SK-MEL-5 (cell line): ENCODE results near the gene HSBP1. TPM values are rescaled to one million over a fixed set of nuclear protein-coding genes. Genes with fewer than 3 reads are reported as not detected.

ENCODE experiments used
- DNase-seq: peaks from one replicate; pipeline ENCODE4 v3.0.0-alpha.2; 2016; ENCODE audit warnings: low read depth, low spot score
- in situ Hi-C: cut with HindIII; loops from 2 replicates; pipeline ENCODE4 v1.10.0; 2016; ENCODE audit warnings: low sequenced_read_pairs, high pct_unique_total_duplicates, low pct_unique_long_range_greater_than_20kb
- polyA plus RNA-seq, 2 experiments: library from polyadenylated mRNA; depleted of rRNA; stranded (reverse); fragments of >200 nt; gene quantifications; 2 replicates each; pipeline ENCODE4 v1.2.3, GENCODE V29; 2015
- total RNA-seq: library from RNA; depleted of rRNA; stranded (reverse); fragments of >200 nt; shearing (Covaris generic); gene quantifications from 2 replicates; pipeline ENCODE4 v1.2.3, GENCODE V29; 2014; rRNA removed

The HSBP1 gene
- total RNA-seq, result 223 and 240 TPM in 2 replicates
- polyA plus RNA-seq (2015; cell fraction: cytosol; rRNA removed), result 70.0 and 78.9 TPM in 2 replicates
- 26.0 and 36.2 TPM in 2 replicates for polyA plus RNA-seq (2015; cell fraction: nucleus; rRNA removed)

- in situ Hi-C loops, result no loop called here
Observed at GRCh38 chr16:83807710-83808572, at the start of gene HSBP1. Gene HSBP1, plus strand, starts transcription at chr16:83807978. Its CDS starts 99 bp downstream, at chr16:83808077.

GRCh38 chr16:83762141-83762991 lies 45.4 kb upstream of the HSBP1 start:
- peak; percentile 92 for DNase-seq
- in situ Hi-C loops, result no loop called here

More at GRCh38 chr16:83807710-83808572, at the start of gene HSBP1:
- peak; percentile 93 for DNase-seq

GRCh38 chr16:83762992-83763358 lies 44.8 kb upstream of the HSBP1 start:
- in situ Hi-C loops, result no loop called here
- no peak for DNase-seq

GRCh38 chr16:83768986-83769385 lies 38.8 kb upstream of the HSBP1 start:
- in situ Hi-C loops, result no loop called here

GRCh38 chr16:83769397-83770008 lies 38.3 kb upstream of the HSBP1 start:
- in situ Hi-C loops, result no loop called here
- no peak for DNase-seq

More at GRCh38 chr16:83768986-83769385, 38.8 kb upstream of the HSBP1 start:
- DNase-seq, result no peak

- in situ Hi-C loops, result no loop called here
- DNase-seq, result no peak
Observed at GRCh38 chr16:83771306-83771942, 36.4 kb upstream of the HSBP1 start.

DNA sequence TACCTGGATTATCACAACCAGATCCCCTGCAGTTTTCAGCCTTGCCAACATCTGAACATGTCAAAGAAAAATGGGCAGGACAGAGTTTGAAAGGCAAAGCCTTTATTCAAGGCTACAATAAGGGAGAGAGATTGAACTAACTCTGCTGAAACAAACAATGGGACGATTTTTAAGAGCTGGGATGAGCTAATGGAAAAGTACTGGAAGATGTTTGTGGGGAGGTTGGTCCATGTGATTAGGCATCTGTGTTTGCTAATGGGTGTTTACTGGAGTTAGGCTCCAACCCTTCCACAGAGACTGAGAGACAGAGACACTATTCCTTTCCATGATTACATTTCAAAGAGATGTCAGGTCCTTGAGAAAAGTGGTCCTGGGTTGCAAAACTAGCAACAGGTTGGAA lies 35.0 kb upstream of the HSBP1 start:
- in situ Hi-C loops, result no loop called here

DNA sequence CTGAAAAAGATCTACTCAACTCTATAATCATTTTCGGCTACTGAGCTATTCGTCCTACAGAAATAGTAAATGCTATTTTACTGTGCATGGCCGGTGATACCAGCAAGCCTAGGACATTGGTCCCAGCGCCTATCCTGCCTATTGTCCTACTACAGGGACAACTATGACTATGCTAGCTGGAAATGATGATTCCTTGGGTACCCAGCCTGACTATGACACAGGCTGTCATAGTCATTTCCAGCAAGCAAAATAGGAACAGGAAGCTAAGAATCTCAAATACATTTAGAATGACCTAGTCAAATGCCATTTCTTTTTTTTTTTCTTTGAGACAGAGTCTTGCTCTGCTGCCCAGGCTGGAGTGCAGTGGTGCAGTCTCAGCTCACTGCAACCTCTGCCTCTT lies 33.7 kb upstream of the HSBP1 start:
- DNase-seq, result no peak
- in situ Hi-C loops, result no loop called here

More for the DNA sequence above, 35.0 kb upstream of the HSBP1 start:
- no peak for DNase-seq

- in situ Hi-C loops, result no loop called here
- DNase-seq, result no peak
Observed at GRCh38 chr16:83776944-83777343, 30.8 kb upstream of the HSBP1 start.

DNA sequence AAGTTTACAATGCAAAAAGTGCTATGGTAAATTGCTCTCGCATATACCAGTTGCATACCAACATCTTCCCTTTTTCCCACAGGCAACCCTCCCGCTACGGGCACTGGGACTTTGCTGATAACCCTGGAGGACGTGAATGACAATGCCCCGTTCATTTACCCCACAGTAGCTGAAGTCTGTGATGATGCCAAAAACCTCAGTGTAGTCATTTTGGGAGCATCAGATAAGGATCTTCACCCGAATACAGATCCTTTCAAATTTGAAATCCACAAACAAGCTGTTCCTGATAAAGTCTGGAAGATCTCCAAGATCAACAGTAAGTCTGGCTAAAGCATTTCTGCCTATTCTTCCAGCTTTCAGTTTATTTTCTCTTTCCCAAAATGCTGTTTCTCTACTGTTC lies 27.9 kb upstream of the HSBP1 start:
- in situ Hi-C loops, result no loop called here
- DNase-seq, result peak; percentile 35

DNA sequence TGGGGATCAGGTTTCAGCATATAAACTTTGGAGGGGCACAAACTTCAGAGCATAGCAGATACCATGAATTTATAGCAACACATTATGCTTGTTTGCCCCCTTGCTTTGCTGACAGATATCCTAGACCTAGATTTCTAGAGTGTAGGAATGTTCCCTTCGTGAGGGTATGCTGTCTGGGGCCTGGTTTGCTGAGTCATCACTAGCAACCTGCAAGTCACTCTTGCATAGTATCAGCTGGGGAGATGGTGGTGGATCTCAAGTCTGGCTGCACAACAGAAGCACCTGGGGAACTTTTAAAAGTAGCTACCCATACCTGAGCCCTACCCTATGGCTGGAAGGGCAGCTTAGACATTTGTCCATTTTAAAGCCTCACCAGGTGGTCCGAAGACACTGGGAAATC lies 22.3 kb upstream of the HSBP1 start:
- no peak for DNase-seq
- in situ Hi-C loops, result no loop called here

DNA sequence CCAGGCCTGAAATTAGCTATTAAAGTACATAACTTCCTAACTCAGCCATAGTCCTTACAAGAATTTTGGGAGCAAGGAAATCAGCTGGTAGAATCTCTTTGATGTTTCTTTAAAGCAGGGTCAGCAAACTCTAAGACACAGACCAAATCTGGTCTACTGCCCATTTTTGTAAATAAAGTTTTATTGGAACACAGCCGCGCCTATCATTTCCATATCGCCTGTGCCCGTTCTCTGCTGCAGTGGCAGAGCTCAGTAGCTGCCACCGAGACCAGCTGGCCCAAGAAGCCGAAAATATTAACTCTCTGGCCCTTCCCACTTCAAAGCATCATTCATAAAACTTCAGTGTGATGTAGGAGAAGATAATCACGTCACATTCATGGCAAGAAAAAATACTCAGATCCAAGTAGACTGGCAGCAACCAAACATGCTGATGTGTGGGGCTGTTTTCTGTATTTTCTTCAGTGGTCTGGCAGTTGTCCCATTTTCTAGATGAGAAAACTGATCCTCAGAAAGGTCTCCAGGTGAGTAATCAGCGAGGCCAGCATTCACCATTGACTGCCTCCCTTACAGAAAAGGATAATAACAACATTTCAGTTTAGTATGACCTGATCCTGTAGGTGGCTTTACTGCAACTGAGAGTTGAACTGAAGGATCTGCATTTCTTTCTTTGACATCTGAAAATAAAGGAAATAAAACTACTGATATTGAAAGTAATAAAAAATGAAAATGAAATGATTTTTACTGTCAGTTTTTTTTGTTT lies 18.0 kb upstream of the HSBP1 start:
- no peak for DNase-seq
- in situ Hi-C loops, result no loop called here

- DNase-seq, result no peak
- in situ Hi-C loops, result no loop called here
Observed at GRCh38 chr16:83791916-83792315, 15.9 kb upstream of the HSBP1 start.

DNA sequence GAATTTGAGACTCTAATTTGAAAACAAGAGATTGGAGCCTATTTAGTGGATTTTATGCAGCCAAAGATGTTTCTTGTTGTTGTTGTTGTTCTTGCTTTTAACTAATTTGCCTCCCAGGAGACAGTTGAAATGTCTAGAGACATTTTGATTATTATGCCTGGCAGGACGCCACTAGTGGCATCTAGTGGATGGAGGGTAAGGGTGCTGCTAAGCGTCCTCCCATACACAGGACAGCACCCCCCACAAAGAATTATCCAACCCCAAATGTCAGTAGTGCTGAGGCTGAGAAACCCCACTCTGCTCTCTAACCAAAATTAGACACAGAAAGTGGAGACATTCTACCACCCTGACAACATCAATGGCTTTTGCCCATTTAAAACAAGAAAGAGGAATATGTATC lies 15.4 kb upstream of the HSBP1 start:
- DNase-seq, result peak; percentile 37

GRCh38 chr16:83793179-83793578 lies 14.6 kb upstream of the HSBP1 start:
- in situ Hi-C loops, result no loop called here
- no peak for DNase-seq

More for the DNA sequence above, 15.4 kb upstream of the HSBP1 start:
- in situ Hi-C loops, result no loop called here

DNA sequence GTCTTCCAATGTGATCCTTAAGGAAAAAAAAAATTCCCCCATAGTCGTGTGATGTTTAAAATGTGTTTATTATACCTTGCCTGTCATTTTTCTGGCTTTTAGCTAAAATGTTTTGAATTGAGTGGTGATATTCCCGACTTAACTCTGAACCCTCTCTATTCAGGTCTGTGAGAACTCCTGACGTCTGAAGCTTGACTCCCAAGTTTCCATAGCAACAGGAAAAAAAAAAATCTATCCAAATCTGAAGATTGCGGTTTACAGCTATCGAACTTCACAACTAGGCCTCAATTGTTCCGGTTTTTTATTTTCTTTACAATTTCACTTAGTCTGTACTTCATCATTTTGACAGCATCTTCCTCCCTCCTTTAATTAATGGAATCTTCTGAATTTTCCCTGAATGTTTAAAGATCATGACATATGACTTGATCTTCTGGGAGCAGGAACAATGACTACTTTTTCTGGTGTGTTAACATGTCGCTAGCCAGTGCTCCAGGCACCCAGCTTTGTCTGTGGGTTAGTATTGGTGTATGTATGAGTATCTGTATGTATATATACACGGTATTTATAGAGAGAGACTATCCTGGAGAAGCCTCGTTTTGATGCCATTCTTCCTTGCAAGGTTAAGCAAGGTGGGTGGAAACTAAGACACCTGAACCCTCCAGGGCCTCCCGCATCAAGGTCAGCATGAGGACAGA lies 12.8 kb upstream of the HSBP1 start:
- DNase-seq, result no peak
- in situ Hi-C loops, result no loop called here
